H9 (cell line): Measurements from ENCODE around the gene SNED1. TPM values are rescaled to one million over a fixed set of nuclear protein-coding genes. Genes with fewer than 3 reads are reported as not detected.

Experiments used
- DNase-seq: peaks from one replicate; pipeline ENCODE4 v3.0.0-alpha.2; 2017
- H2AFZ ChIP-seq: one replicate; pipeline ENCODE4 v1.6.1; 2013; ENCODE audit warnings: mild to moderate bottlenecking, low read length, control low read depth, moderate library complexity
- H2AK5ac ChIP-seq: 2 replicates; pipeline ENCODE4 v1.6.1; 2013; ENCODE audit warnings: low read length, control low read depth, mixed read lengths; ENCODE audit not compliant: insufficient read length
- H2BK120ac ChIP-seq: one replicate; pipeline ENCODE4 v1.6.1; 2013; ENCODE audit warnings: low read depth, mild to moderate bottlenecking, low read length, control low read depth, inconsistent platforms; ENCODE audit not compliant: poor library complexity, severe bottlenecking
- H2BK12ac ChIP-seq: 2 replicates; pipeline ENCODE4 v1.6.1; 2013; ENCODE audit warnings: low read length, control low read depth, mixed read lengths, low read depth; ENCODE audit not compliant: insufficient read length
- H2BK15ac ChIP-seq: 2 replicates; pipeline ENCODE4 v1.6.1; 2013; ENCODE audit warnings: low read depth, low read length, control low read depth
- H2BK20ac ChIP-seq: one replicate; pipeline ENCODE4 v1.6.1; 2013; ENCODE audit warnings: low read depth, mild to moderate bottlenecking, low read length, control low read depth, inconsistent platforms; ENCODE audit not compliant: poor library complexity, severe bottlenecking
- H2BK5ac ChIP-seq: 2 replicates; pipeline ENCODE4 v1.6.1; 2013; ENCODE audit warnings: low read length, control low read depth, mixed read lengths; ENCODE audit not compliant: insufficient read length
- H3K14ac ChIP-seq: 2 replicates; pipeline ENCODE4 v1.6.1; 2013; ENCODE audit warnings: low read length, control low read depth; ENCODE audit not compliant: insufficient read depth
- H3K18ac ChIP-seq: 2 replicates; pipeline ENCODE4 v1.6.1; 2013; ENCODE audit warnings: low read depth, mild to moderate bottlenecking, mixed read lengths, low read length, control low read depth; ENCODE audit not compliant: insufficient read length
- H3K23ac ChIP-seq: 2 replicates; pipeline ENCODE4 v1.6.1; 2013; ENCODE audit warnings: low read length, control low read depth, mixed read lengths, low read depth; ENCODE audit not compliant: insufficient read length
- H3K23me2 ChIP-seq: 2 replicates; pipeline ENCODE4 v1.6.1; 2013; ENCODE audit warnings: low read depth, mild to moderate bottlenecking, mixed read lengths, low read length, control low read depth; ENCODE audit not compliant: insufficient read length, poor library complexity, severe bottlenecking
- H3K27ac ChIP-seq: 2 replicates; pipeline ENCODE4 v1.5.1; 2013; ENCODE audit warnings: low read length, control low read depth, mixed read lengths, low read depth; ENCODE audit not compliant: insufficient read length
- H3K27me3 ChIP-seq: 2 replicates; pipeline ENCODE4 v1.6.1; 2013; ENCODE audit warnings: low read length, control low read depth, inconsistent platforms; ENCODE audit not compliant: insufficient read depth
- H3K4ac ChIP-seq: 2 replicates; pipeline ENCODE4 v1.6.1; 2013; ENCODE audit warnings: low read depth, mild to moderate bottlenecking, control low read depth, inconsistent platforms, low read length, moderate library complexity
- H3K4me1 ChIP-seq: 2 replicates; pipeline ENCODE4 v1.6.1; 2013; ENCODE audit warnings: low read length, control low read depth, inconsistent platforms; ENCODE audit not compliant: insufficient read depth
- H3K4me2 ChIP-seq: 2 replicates; pipeline ENCODE4 v1.6.1; 2013; ENCODE audit warnings: low read length, control low read depth, mixed read lengths; ENCODE audit not compliant: insufficient read length, insufficient read depth
- H3K56ac ChIP-seq: 2 replicates; pipeline ENCODE4 v1.6.1; 2013; ENCODE audit warnings: low read depth, mild to moderate bottlenecking, mixed read lengths, low read length, control low read depth; ENCODE audit not compliant: insufficient read length
- H3K79me1 ChIP-seq: 2 replicates; pipeline ENCODE4 v1.6.1; 2013; ENCODE audit warnings: low read depth, mild to moderate bottlenecking, moderate library complexity, low read length, control low read depth, inconsistent platforms; ENCODE audit not compliant: insufficient read depth, poor library complexity, severe bottlenecking
- H3K79me2 ChIP-seq: 2 replicates; pipeline ENCODE4 v1.6.1; 2013; ENCODE audit warnings: low read length, control low read depth, inconsistent platforms; ENCODE audit not compliant: insufficient read depth
- H3K9ac ChIP-seq: 2 replicates; pipeline ENCODE4 v1.6.1; 2013; ENCODE audit warnings: low read length, control low read depth, mixed read lengths; ENCODE audit not compliant: insufficient read length; ENCODE audit errors: extremely low read depth
- H3K9me3 ChIP-seq: one replicate; pipeline ENCODE4 v1.6.1; 2013; ENCODE audit warnings: low read depth, low read length, inconsistent platforms; ENCODE audit not compliant: control insufficient read depth
- H3T11ph ChIP-seq: one replicate; pipeline ENCODE4 v1.6.1; 2013; ENCODE audit warnings: mild to moderate bottlenecking, low read length, control low read depth, inconsistent platforms
- H4K20me1 ChIP-seq: one replicate; pipeline ENCODE4 v1.6.1; 2013; ENCODE audit not compliant: control insufficient read depth, insufficient read length, insufficient read depth
- H4K5ac ChIP-seq: 2 replicates; pipeline ENCODE4 v1.6.1; 2013; ENCODE audit warnings: low read depth, mild to moderate bottlenecking, mixed read lengths, low read length, control low read depth; ENCODE audit not compliant: insufficient read length
- H4K8ac ChIP-seq: replicated peaks from 2 replicates; pipeline ENCODE4 v1.6.1; 2013; ENCODE audit warnings: low read length, control low read depth, mixed read lengths, low read depth; ENCODE audit not compliant: insufficient read length
- H4K91ac ChIP-seq: 2 replicates; pipeline ENCODE4 v1.6.1; 2013; ENCODE audit warnings: low read depth, mild to moderate bottlenecking, moderate library complexity, mixed read lengths, low read length, control low read depth; ENCODE audit not compliant: insufficient read length
- H3K27ac Mint-ChIP-seq, 3 experiments: 2 replicates in 2 of 3; 3 replicates in 1 of 3; pipeline ENCODE4 v1.8.0; 2020 to 2021; ENCODE audit warnings: mixed read lengths in 3 of 3, mild to moderate bottlenecking in 1 of 3, moderate library complexity in 1 of 3
- H3K27me3 Mint-ChIP-seq: 2 replicates; pipeline ENCODE4 v1.8.0; 2021; ENCODE audit warnings: low read depth, mild to moderate bottlenecking, moderate library complexity, mixed read lengths
- H3K36me3 Mint-ChIP-seq, 3 experiments: 2 replicates in 2 of 3; 3 replicates in 1 of 3; pipeline ENCODE4 v1.8.0; 2020 to 2021; ENCODE audit warnings: low read depth in 3 of 3, mixed read lengths in 3 of 3; ENCODE audit not compliant: insufficient read depth in 1 of 3
- H3K4me1 Mint-ChIP-seq, 2 experiments: 2 replicates each; pipeline ENCODE4 v1.8.0; 2020; ENCODE audit warnings: mixed read lengths in 2 of 2
- H3K4me3 Mint-ChIP-seq, 2 experiments: 2 replicates in 1 of 2; 3 replicates in 1 of 2; pipeline ENCODE4 v1.8.0; 2020 to 2021; ENCODE audit warnings: mild to moderate bottlenecking in 2 of 2, mixed read lengths in 2 of 2, moderate library complexity in 1 of 2
- H3K9me3 Mint-ChIP-seq, 2 experiments: 2 replicates in 1 of 2; 3 replicates in 1 of 2; pipeline ENCODE4 v1.8.0; 2020; ENCODE audit warnings: mild to moderate bottlenecking in 2 of 2, mixed read lengths in 2 of 2, moderate library complexity in 1 of 2
- CTCF ChIP-seq: fragments of 200-600 bp; sonication (generic); conservative IDR thresholded peaks from 3 replicates; pipeline ENCODE4 v1.8.0; 2021; ENCODE audit warnings: antibody characterized with exemption, mild to moderate bottlenecking
- WGBS: extraction: QIAGEN DNeasy Blood & Tissue Kit; methylation state at CpG from one replicate; pipeline ENCODE4 v1.1.7; 2013; ENCODE audit warnings: missing lambda C conversion rate, low lambda C conversion rate, mixed read lengths; ENCODE audit not compliant: insufficient read length; ENCODE audit errors: extremely low coverage; 5-methylcytosine and 5-hydroxymethylcytosine counted together
- total RNA-seq: library from RNA; stranded (reverse); gene quantifications from 2 replicates; pipeline ENCODE4 v1.2.1, GENCODE V29; 2021

Gene SNED1
- total RNA-seq, 1 experiment from 2014 or later = 2.5 TPM

GRCh38 chr2:240957656-240958365, 40.6 kb upstream of the SNED1 start:
- Mint-ChIP-seq H3K27ac (no peak overlapping the region), H3K36me3 (no peaks in the 10 kb centered on the region), H3K27me3 (no peaks in the 10 kb centered on the region; the same call in none of the 2 replicates), H3K4me3 (no peak overlapping the region), H3K4me1 (peaks cover 13 to 17% of the 10 kb centered on the region in 2 experiments), H3K9me3 (no peaks in the 10 kb centered on the region)
- Histone ChIP-seq H3K9ac (no peak overlapping the region), H2BK5ac (no peak overlapping the region), H3K27ac (no peak overlapping the region), H3K18ac (no peak overlapping the region), H4K8ac (no peak overlapping the region), H3K56ac (no peak overlapping the region), H3K14ac (no peak overlapping the region), H3K23me2 (no peaks in the 10 kb centered on the region), H2AFZ (no peak overlapping the region), H3T11ph (no peak overlapping the region), H2BK12ac (no peak overlapping the region), H3K4me1 (no peaks in the 10 kb centered on the region; the same call in 1 of the 2 replicates), H4K91ac (no peak overlapping the region), H2BK15ac (no peak overlapping the region), H3K27me3 (no peaks in the 10 kb centered on the region), H3K23ac (no peak overlapping the region), H2BK20ac (no peak overlapping the region), H3K4me2 (no peak overlapping the region), H3K9me3 (no peaks in the 10 kb centered on the region), H3K79me2 (no peaks in the 10 kb centered on the region), H4K5ac (no peak overlapping the region), H3K4ac (no peak overlapping the region), H2AK5ac (no peak overlapping the region), H2BK120ac (no peak overlapping the region), H4K20me1 (no peaks in the 10 kb centered on the region), H3K79me1 (no peaks in the 10 kb centered on the region)
- TF ChIP-seq CTCF = no peak
- DNase-seq = peak; percentile 32
- no CpG with 5 or more reads among the region's 17 CpGs for WGBS
